Activated CD4-positive, alpha-beta memory T cell treated with anti-CD3 and anti-CD28 coated beads for 36 hours (primary cell): ENCODE results near the gene CCDC12. TPM values are rescaled to one million over a fixed set of nuclear protein-coding genes. Genes with fewer than 3 reads are reported as not detected.

Source experiments
- CTCF ChIA-PET: fragments of 350-600 bp; sonication (Branson Sonifier 250); formaldehyde crosslinking; loops from one replicate; lab custom pipeline; 2021; ENCODE audit warnings: antibody characterized with exemption, inconsistent platforms; lab: Charles Lee
- POLR2A ChIA-PET: fragments of 350-600 bp; sonication (Branson Sonifier 250); formaldehyde crosslinking; loops from one replicate; lab custom pipeline; 2021; ENCODE audit warnings: antibody characterized with exemption; lab: Charles Lee
- DNase-seq: peaks from one replicate; pipeline ENCODE4 v3.0.0-alpha.2; 2020
- H3K27ac Mint-ChIP-seq: one replicate; pipeline ENCODE4 v1.8.0; 2021; ENCODE audit warnings: mixed read lengths
- H3K27me3 Mint-ChIP-seq: one replicate; pipeline ENCODE4 v1.8.0; 2021; ENCODE audit warnings: mixed read lengths
- H3K36me3 Mint-ChIP-seq: one replicate; pipeline ENCODE4 v1.8.0; 2021; ENCODE audit warnings: mixed read lengths
- H3K4me1 Mint-ChIP-seq: one replicate; pipeline ENCODE4 v1.8.0; 2021; ENCODE audit warnings: low read depth, mixed read lengths
- H3K4me3 Mint-ChIP-seq: one replicate; pipeline ENCODE4 v1.8.0; 2021; ENCODE audit warnings: mild to moderate bottlenecking, mixed read lengths
- H3K9me3 Mint-ChIP-seq: one replicate; pipeline ENCODE4 v1.8.0; 2021; ENCODE audit warnings: mixed read lengths
- intact Hi-C: fragments of 100-400 bp; cut with micrococcal nuclease; formaldehyde crosslinking; loops from one replicate; pipeline ENCODE4 v1.15.1; 2023
- total RNA-seq, 2 experiments: library from RNA; stranded (reverse); gene quantifications; one replicate each; pipeline ENCODE4 v1.2.3, GENCODE V29; 2021

Gene CCDC12
- total RNA-seq, 2 experiments from 2014 or later: 44.3 to 49.9 TPM

GRCh38 chr3:46931631-46932331, 44.8 kb downstream of the CCDC12 start:
- peak; percentile 35 for DNase-seq
- ChIA-PET CTCF (interaction anchor here (1.1 to 1.4 kb wide), 2 partner anchors 9 to 36 kb away, joined by 3 read pairs; no protein-coding TSS in a partner anchor), POLR2A (interaction anchor here (0.6 kb wide), 1 partner anchor 45 kb away, joined by 4 read pairs; no protein-coding TSS in a partner anchor)
- intact Hi-C loops: no loop called here
- peaks cover 68% of the 10 kb centered on the region for H3K4me1 Mint-ChIP-seq
- no peaks in the 10 kb centered on the region for H3K27me3 Mint-ChIP-seq
- H3K4me3 Mint-ChIP-seq: no peak overlapping the region
- H3K9me3 Mint-ChIP-seq: peaks cover 3% of the 10 kb centered on the region
- peaks cover 16% of the 10 kb centered on the region for H3K36me3 Mint-ChIP-seq
- H3K27ac Mint-ChIP-seq: peak overlapping the region; percentile 49

- peaks cover 16% of the 10 kb centered on the region for H3K36me3 Mint-ChIP-seq
- CTCF ChIA-PET: interaction anchor here (1.4 to 1.5 kb wide), 2 partner anchors 22 to 36 kb away, joined by 3 to 5 read pairs; no protein-coding TSS in a partner anchor
- H3K9me3 Mint-ChIP-seq: peaks cover 3% of the 10 kb centered on the region
- H3K4me1 Mint-ChIP-seq: peaks cover 72% of the 10 kb centered on the region
- POLR2A ChIA-PET: no interaction called here
- no peak for DNase-seq
- no peak overlapping the region for H3K4me3 Mint-ChIP-seq
- intact Hi-C loops: no loop called here
- no peaks in the 10 kb centered on the region for H3K27me3 Mint-ChIP-seq
- H3K27ac Mint-ChIP-seq: peak overlapping the region; percentile 49
Observed at GRCh38 chr3:46930945-46931403, 45.6 kb downstream of the CCDC12 start.

GRCh38 chr3:46930166-46930944, 46.2 kb downstream of the CCDC12 start:
- peaks cover 17% of the 10 kb centered on the region for H3K36me3 Mint-ChIP-seq
- ChIA-PET POLR2A (no interaction called here), CTCF (interaction anchor here (1.4 to 1.5 kb wide), 2 partner anchors 21 to 35 kb away, joined by 3 to 5 read pairs; no protein-coding TSS in a partner anchor)
- DNase-seq: no peak
- no peaks in the 10 kb centered on the region for H3K27me3 Mint-ChIP-seq
- intact Hi-C loops: no loop called here
- peaks cover 68% of the 10 kb centered on the region for H3K4me1 Mint-ChIP-seq
- H3K9me3 Mint-ChIP-seq: peaks cover 3% of the 10 kb centered on the region
- no peak overlapping the region for H3K4me3 Mint-ChIP-seq
- H3K27ac Mint-ChIP-seq: peak overlapping the region; percentile 38

- Mint-ChIP-seq H3K4me1 (peaks cover 62% of the 10 kb centered on the region), H3K27ac (peak overlapping the region; percentile 38), H3K36me3 (peaks cover 22% of the 10 kb centered on the region), H3K27me3 (no peaks in the 10 kb centered on the region), H3K9me3 (peaks cover 3% of the 10 kb centered on the region), H3K4me3 (no peak overlapping the region)
- intact Hi-C loops: loop anchor here (10.0 kb wide), 1 partner anchor 45 kb away; the partner anchor contains the start of genes CCDC12 and NBEAL2
- ChIA-PET CTCF (interaction anchor here (1.5 kb wide), 1 partner anchor 20 kb away, joined by 5 read pairs; no protein-coding TSS in a partner anchor), POLR2A (no interaction called here)
- no peak for DNase-seq
Observed at GRCh38 chr3:46929324-46929723, 47.2 kb downstream of the CCDC12 start.

GRCh38 chr3:46928282-46928681, 48.3 kb downstream of the CCDC12 start:
- intact Hi-C loops: loop anchor here (10.0 kb wide), 1 partner anchor 47 kb away; the partner anchor contains the start of genes CCDC12 and NBEAL2

GRCh38 chr3:46927718-46928073, 48.8 kb downstream of the CCDC12 start:
- Mint-ChIP-seq H3K9me3 (peaks cover 3% of the 10 kb centered on the region), H3K36me3 (peaks cover 29% of the 10 kb centered on the region), H3K4me3 (no peak overlapping the region), H3K27ac (peak overlapping the region; percentile 72), H3K27me3 (no peaks in the 10 kb centered on the region), H3K4me1 (peaks cover 57% of the 10 kb centered on the region)
- ChIA-PET POLR2A (no interaction called here), CTCF (interaction anchor here (1.0 kb wide), 1 partner anchor 20 kb away, joined by 3 read pairs; no protein-coding TSS in a partner anchor)
- DNase-seq: no peak
- intact Hi-C loops: loop anchor here (10.0 kb wide), 1 partner anchor 47 kb away; the partner anchor contains the start of genes CCDC12 and NBEAL2

More at GRCh38 chr3:46928282-46928681, 48.3 kb downstream of the CCDC12 start:
- ChIA-PET CTCF (interaction anchor here (1.0 kb wide), 1 partner anchor 19 kb away, joined by 3 read pairs; no protein-coding TSS in a partner anchor), POLR2A (no interaction called here)
- Mint-ChIP-seq H3K27ac (no peak overlapping the region), H3K9me3 (peaks cover 3% of the 10 kb centered on the region), H3K36me3 (peaks cover 24% of the 10 kb centered on the region), H3K4me1 (peaks cover 58% of the 10 kb centered on the region), H3K4me3 (no peak overlapping the region), H3K27me3 (no peaks in the 10 kb centered on the region)
- no peak for DNase-seq

- Mint-ChIP-seq H3K27ac (peak overlapping the region; percentile 72), H3K4me3 (no peak overlapping the region), H3K9me3 (peaks cover 3% of the 10 kb centered on the region), H3K36me3 (peaks cover 30% of the 10 kb centered on the region), H3K27me3 (no peaks in the 10 kb centered on the region), H3K4me1 (peaks cover 51% of the 10 kb centered on the region)
- intact Hi-C loops: loop anchor here (10.0 kb wide), 1 partner anchor 48 kb away; the partner anchor contains the start of genes CCDC12 and NBEAL2
- ChIA-PET POLR2A (no interaction called here), CTCF (interaction anchor here (0.6 kb wide), 1 partner anchor 46 kb away, joined by 3 read pairs; no protein-coding TSS in a partner anchor)
- DNase-seq: peak; percentile 30
Observed at GRCh38 chr3:46926871-46927717, 49.5 kb downstream of the CCDC12 start.

- CTCF ChIA-PET: interaction anchor here (0.6 kb wide), 1 partner anchor 46 kb away, joined by 3 read pairs; no protein-coding TSS in a partner anchor
- POLR2A ChIA-PET: no interaction called here
- intact Hi-C loops: loop anchor here (10.0 kb wide), 1 partner anchor 48 kb away; the partner anchor contains the start of genes CCDC12 and NBEAL2
- Mint-ChIP-seq H3K27me3 (no peaks in the 10 kb centered on the region), H3K4me1 (peaks cover 44% of the 10 kb centered on the region), H3K36me3 (peaks cover 31% of the 10 kb centered on the region), H3K4me3 (no peak overlapping the region), H3K9me3 (peaks cover 3% of the 10 kb centered on the region), H3K27ac (peak overlapping the region; percentile 8)
- DNase-seq: no peak
Observed at GRCh38 chr3:46926447-46926846, 50.1 kb downstream of the CCDC12 start.

- intact Hi-C loops: loop anchor here (10.0 kb wide), 1 partner anchor 49 kb away; the partner anchor contains the start of genes CCDC12 and NBEAL2
- CTCF ChIA-PET: interaction anchor here (0.6 kb wide), 1 partner anchor 47 kb away, joined by 3 read pairs; no protein-coding TSS in a partner anchor
- Mint-ChIP-seq H3K27ac (peak overlapping the region; percentile 8), H3K9me3 (peaks cover 3% of the 10 kb centered on the region), H3K36me3 (peaks cover 34% of the 10 kb centered on the region), H3K4me3 (no peak overlapping the region), H3K4me1 (peaks cover 40% of the 10 kb centered on the region), H3K27me3 (no peaks in the 10 kb centered on the region)
- no peak for DNase-seq
- POLR2A ChIA-PET: no interaction called here
Observed at GRCh38 chr3:46926039-46926438, 50.5 kb downstream of the CCDC12 start.

GRCh38 chr3:46925585-46925934, 51.0 kb downstream of the CCDC12 start:
- DNase-seq: no peak
- peaks cover 38% of the 10 kb centered on the region for H3K36me3 Mint-ChIP-seq
- ChIA-PET CTCF (interaction anchor here (0.5 kb wide), 1 partner anchor 406 kb away, joined by 3 read pairs; no protein-coding TSS in a partner anchor), POLR2A (no interaction called here)
- no peak overlapping the region for H3K4me3 Mint-ChIP-seq
- H3K4me1 Mint-ChIP-seq: peaks cover 36% of the 10 kb centered on the region
- no peak overlapping the region for H3K27ac Mint-ChIP-seq
- H3K9me3 Mint-ChIP-seq: peaks cover 3% of the 10 kb centered on the region
- no peaks in the 10 kb centered on the region for H3K27me3 Mint-ChIP-seq
- intact Hi-C loops: loop anchor here (10.0 kb wide), 1 partner anchor 49 kb away; the partner anchor contains the start of genes CCDC12 and NBEAL2
